Mesothelial cell of epicardium (in vitro differentiated cells): ENCODE data around the gene DNAH5. TPM values are rescaled to one million over a fixed set of nuclear protein-coding genes. Genes with fewer than 3 reads are reported as not detected.

Experiments
- DNase-seq, 2 experiments: peaks; one replicate each; pipeline ENCODE4 v3.0.0; 2021; ENCODE audit warnings: low spot score in 2 of 2; ENCODE audit not compliant: unreplicated experiment in 2 of 2
- H3K27ac Mint-ChIP-seq: 2 replicates; pipeline ENCODE4 v1.8.0; 2021; ENCODE audit warnings: mixed read lengths
- H3K27me3 Mint-ChIP-seq: 2 replicates; pipeline ENCODE4 v1.8.0; 2021; ENCODE audit warnings: low read depth, mixed read lengths
- H3K36me3 Mint-ChIP-seq: 2 replicates; pipeline ENCODE4 v1.8.0; 2021; ENCODE audit warnings: mixed read lengths
- H3K4me1 Mint-ChIP-seq: 2 replicates; pipeline ENCODE4 v1.8.0; 2021; ENCODE audit warnings: mixed read lengths
- H3K4me3 Mint-ChIP-seq: 2 replicates; pipeline ENCODE4 v1.8.0; 2021; ENCODE audit warnings: mild to moderate bottlenecking, moderate library complexity, mixed read lengths
- H3K9me3 Mint-ChIP-seq: 2 replicates; pipeline ENCODE4 v1.8.0; 2021; ENCODE audit warnings: mixed read lengths
- CTCF ChIP-seq: fragments of 200-600 bp; sonication (generic); IDR thresholded peaks from one replicate; pipeline ENCODE4 v1.5.0; 2021; ENCODE audit warnings: antibody characterized with exemption; ENCODE audit not compliant: unreplicated experiment
- total RNA-seq: library from RNA; stranded (reverse); gene quantifications from 3 replicates; pipeline ENCODE4 v1.2.1, GENCODE V29; 2021

The DNAH5 gene
- total RNA-seq, 1 donor from 2014 or later = 0.54 TPM

- Mint-ChIP-seq H3K9me3 (peaks cover 3% of the 10 kb centered on the region), H3K27me3 (no peaks in the 10 kb centered on the region)
These were observed 158.6 kb downstream of the DNAH5 start for GRCh38 chr5:13785781-13786415.

GRCh38 chr5:13783726-13784125 lies 160.8 kb downstream of the DNAH5 start:
- Mint-ChIP-seq H3K4me1 (no peaks in the 10 kb centered on the region), H3K9me3 (peaks cover 4% of the 10 kb centered on the region), H3K27ac (no peak overlapping the region), H3K36me3 (no peaks in the 10 kb centered on the region), H3K27me3 (no peaks in the 10 kb centered on the region), H3K4me3 (no peak overlapping the region)
- TF ChIP-seq CTCF = no peak
- DNase-seq = no peak

More at GRCh38 chr5:13785781-13786415, 158.6 kb downstream of the DNAH5 start:
- Mint-ChIP-seq H3K4me1 (no peaks in the 10 kb centered on the region), H3K4me3 (no peak overlapping the region), H3K36me3 (no peaks in the 10 kb centered on the region), H3K27ac (no peak overlapping the region)
- no peak for TF ChIP-seq CTCF
- DNase-seq = no peak

- Mint-ChIP-seq H3K27ac (no peak overlapping the region), H3K27me3 (peaks cover 4% of the 10 kb centered on the region), H3K9me3 (peaks cover 4% of the 10 kb centered on the region), H3K36me3 (no peaks in the 10 kb centered on the region), H3K4me3 (no peak overlapping the region), H3K4me1 (no peaks in the 10 kb centered on the region)
- DNase-seq = no peak
- no peak for TF ChIP-seq CTCF
These were observed 164.4 kb downstream of the DNAH5 start for GRCh38 chr5:13780081-13780480.

GRCh38 chr5:13773649-13774048 lies 170.8 kb downstream of the DNAH5 start:
- no peak for DNase-seq
- Mint-ChIP-seq H3K27me3 (peaks cover 4% of the 10 kb centered on the region), H3K4me1 (no peaks in the 10 kb centered on the region), H3K36me3 (no peaks in the 10 kb centered on the region), H3K27ac (no peak overlapping the region), H3K9me3 (no peaks in the 10 kb centered on the region), H3K4me3 (no peak overlapping the region)
- no peak for TF ChIP-seq CTCF

GRCh38 chr5:13771011-13771571 lies 173.4 kb downstream of the DNAH5 start:
- Mint-ChIP-seq H3K9me3 (no peaks in the 10 kb centered on the region), H3K36me3 (no peaks in the 10 kb centered on the region), H3K27ac (no peak overlapping the region), H3K27me3 (no peaks in the 10 kb centered on the region), H3K4me3 (no peak overlapping the region), H3K4me1 (peaks cover 1% of the 10 kb centered on the region)
- no peak for TF ChIP-seq CTCF
- no peak for DNase-seq

GRCh38 chr5:13766236-13766635 lies 178.3 kb downstream of the DNAH5 start:
- no peaks in the 10 kb centered on the region for H3K36me3 Mint-ChIP-seq
- H3K4me1 Mint-ChIP-seq = peaks cover 16% of the 10 kb centered on the region
- DNase-seq = no peak
- no peaks in the 10 kb centered on the region for H3K27me3 Mint-ChIP-seq
- no peaks in the 10 kb centered on the region for H3K9me3 Mint-ChIP-seq
- H3K4me3 Mint-ChIP-seq = no peak overlapping the region
- no peak for TF ChIP-seq CTCF
- H3K27ac Mint-ChIP-seq = no peak overlapping the region
